ENCODE data around the gene IER5L.

IER5L gene

GRCh38 chr9:129204840-129205239 is 26.8 kb upstream of the IER5L start:
- no peak overlapping the region for H3K4me3 ChIP-seq
- no peak for TF ChIP-seq CTCF (IDR thresholded peaks at IDR 0.05)
- no peak for DNase-seq (ENCODE audit: low spot score)
- H3K27ac ChIP-seq: no peak overlapping the region

- H3K4me3 ChIP-seq: peak overlapping the region; percentile 74
- peak overlapping the region; percentile 84 to 92 for H3K27ac ChIP-seq
- DNase-seq (ENCODE audit: low spot score): no peak
- TF ChIP-seq CTCF (IDR thresholded peaks at IDR 0.05): no peak
Observed at GRCh38 chr9:129203556-129203909, 25.5 kb upstream of the IER5L start.

GRCh38 chr9:129202613-129203555 is 24.8 kb upstream of the IER5L start:
- peak; percentile 93 for DNase-seq (ENCODE audit: low spot score)
- TF ChIP-seq CTCF (IDR thresholded peaks at IDR 0.05): no peak
- Histone ChIP-seq H3K4me3 (peak overlapping the region; percentile 74), H3K27ac (peak overlapping the region; percentile 84 to 92)

- no peak for DNase-seq (ENCODE audit: low spot score)
Observed at GRCh38 chr9:129201866-129202265, 23.8 kb upstream of the IER5L start.

GRCh38 chr9:129201289-129201688 is 23.2 kb upstream of the IER5L start:
- DNase-seq (ENCODE audit: low spot score): no peak
- no peak overlapping the region for H3K4me3 ChIP-seq
- H3K27ac ChIP-seq: no peak overlapping the region
- no peak for TF ChIP-seq CTCF (IDR thresholded peaks at IDR 0.05)

More at GRCh38 chr9:129201866-129202265, 23.8 kb upstream of the IER5L start:
- no peak overlapping the region for H3K4me3 ChIP-seq
- no peak overlapping the region for H3K27ac ChIP-seq
- no peak for TF ChIP-seq CTCF (IDR thresholded peaks at IDR 0.05)

- DNase-seq (ENCODE audit: low spot score): no peak
- H3K4me3 ChIP-seq: no peak overlapping the region
- no peak overlapping the region for H3K27ac ChIP-seq
- TF ChIP-seq CTCF (IDR thresholded peaks at IDR 0.05): no peak
Observed at GRCh38 chr9:129200255-129200654, 22.2 kb upstream of the IER5L start.

- no peak for TF ChIP-seq CTCF (IDR thresholded peaks at IDR 0.05)
- Histone ChIP-seq H3K4me3 (no peak overlapping the region), H3K27ac (peak overlapping the region; percentile 46 to 77)
- no peak for DNase-seq (ENCODE audit: low spot score)
Observed at GRCh38 chr9:129199044-129199435, 21.0 kb upstream of the IER5L start.
